Calu3 (cell line): ENCODE data around the gene NOP53. TPM values are rescaled to one million over a fixed set of nuclear protein-coding genes. Genes with fewer than 3 reads are reported as not detected.
"Not testable (repeated sequence)": the region's sequence is repeated elsewhere in the genome, so short reads cannot be mapped to it uniquely, and the experiment has no call there.

Experiments
- BruUV-seq: library from RNA; stranded (reverse); fragments of 400-500 nt; replicated peaks from 2 replicates; lab custom pipeline; 2021; lab: Mats Ljungman, UMichigan
- CTCF ChIA-PET: fragments of 300-600 bp; sonication (Branson Sonifier 250); formaldehyde crosslinking; loops from one replicate; lab custom pipeline; 2022; ENCODE audit warnings: antibody characterized with exemption; lab: Charles Lee
- DNase-seq: peaks from one replicate; pipeline ENCODE4 v3.0.0; 2022
- H3K27ac Mint-ChIP-seq: one replicate; pipeline ENCODE4 v1.8.0; 2022; ENCODE audit warnings: mixed read lengths; ENCODE audit not compliant: unreplicated experiment
- H3K27me3 Mint-ChIP-seq: one replicate; pipeline ENCODE4 v1.8.0; 2022; ENCODE audit warnings: mixed read lengths; ENCODE audit not compliant: unreplicated experiment
- H3K36me3 Mint-ChIP-seq: one replicate; pipeline ENCODE4 v1.8.0; 2022; ENCODE audit warnings: mild to moderate bottlenecking, moderate library complexity, mixed read lengths; ENCODE audit not compliant: insufficient read depth, unreplicated experiment
- H3K4me1 Mint-ChIP-seq: one replicate; pipeline ENCODE4 v1.8.0; 2022; ENCODE audit warnings: mild to moderate bottlenecking, low read depth, mixed read lengths; ENCODE audit not compliant: unreplicated experiment
- H3K4me3 Mint-ChIP-seq: one replicate; pipeline ENCODE4 v1.8.0; 2022; ENCODE audit warnings: mild to moderate bottlenecking, low read depth, moderate library complexity, mixed read lengths; ENCODE audit not compliant: unreplicated experiment
- H3K9me3 Mint-ChIP-seq: one replicate; pipeline ENCODE4 v1.8.0; 2022; ENCODE audit warnings: low read depth, mixed read lengths; ENCODE audit not compliant: unreplicated experiment
- CTCF ChIP-seq: fragments of 200-600 bp; IDR thresholded peaks from one replicate; pipeline ENCODE4 v1.8.0; 2022; ENCODE audit warnings: antibody characterized with exemption; ENCODE audit not compliant: unreplicated experiment
- intact Hi-C: fragments of 100-400 bp; cut with micrococcal nuclease; formaldehyde crosslinking; loops from one replicate; pipeline ENCODE4 v1.10.0; 2022; ENCODE audit not compliant: unreplicated experiment
- total RNA-seq: library from RNA; stranded (reverse); gene quantifications from 2 replicates; pipeline ENCODE4 v1.2.3, GENCODE V29; 2022

NOP53 gene
- total RNA-seq, 1 experiment from 2014 or later: 222 TPM

- H3K4me1 Mint-ChIP-seq: peaks cover 47% of the 10 kb centered on the region
- intact Hi-C loops: no loop called here
These were observed 34.3 kb downstream of the NOP53 start for GRCh38 chr19:47779524-47780214.

GRCh38 chr19:47780215-47780551 lies 34.8 kb downstream of the NOP53 start:
- peaks cover 83% of the 10 kb centered on the region for H3K36me3 Mint-ChIP-seq
- CTCF ChIA-PET: no interaction called here
- no peak for DNase-seq
- peak overlapping the region; percentile 99 for H3K27ac Mint-ChIP-seq
- peaks cover 47% of the 10 kb centered on the region for H3K4me1 Mint-ChIP-seq
- BruUV-seq: no TSS peak
- peak overlapping the region; percentile 99 for H3K4me3 Mint-ChIP-seq
- no peaks in the 10 kb centered on the region for H3K9me3 Mint-ChIP-seq
- no peaks in the 10 kb centered on the region for H3K27me3 Mint-ChIP-seq
- no peak for TF ChIP-seq CTCF
- intact Hi-C loops: no loop called here

More at GRCh38 chr19:47779524-47780214, 34.3 kb downstream of the NOP53 start:
- Mint-ChIP-seq H3K36me3 (peaks cover 78% of the 10 kb centered on the region), H3K4me3 (peak overlapping the region; percentile 99), H3K27ac (peak overlapping the region; percentile 99), H3K9me3 (no peaks in the 10 kb centered on the region), H3K27me3 (no peaks in the 10 kb centered on the region)
- DNase-seq: peak; percentile 31
- CTCF ChIA-PET: no interaction called here
- no peak for TF ChIP-seq CTCF
- BruUV-seq: no TSS peak

GRCh38 chr19:47781590-47782262 lies 36.4 kb downstream of the NOP53 start:
- no peaks in the 10 kb centered on the region for H3K27me3 Mint-ChIP-seq
- CTCF ChIA-PET: no interaction called here

DNA sequence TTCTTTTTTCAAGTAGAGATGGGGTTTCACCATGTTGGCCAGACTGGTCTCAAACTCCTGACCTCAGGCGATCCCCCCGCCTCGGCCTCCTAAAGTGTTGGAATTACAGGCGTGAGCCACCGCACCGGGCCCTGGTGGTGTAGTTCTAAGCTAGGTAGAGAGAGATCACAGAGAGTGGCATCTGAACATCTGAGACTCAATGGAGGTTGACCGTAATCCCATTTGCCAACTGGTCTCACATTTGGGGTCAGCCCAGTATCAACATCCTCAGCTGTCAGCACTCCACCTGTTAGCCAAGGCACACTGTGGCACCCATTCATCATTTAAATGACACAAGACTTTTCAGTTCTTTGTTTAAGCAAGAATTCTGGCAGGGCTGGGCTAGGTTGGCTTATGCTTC lies 41.2 kb downstream of the NOP53 start:
- intact Hi-C loops: no loop called here
- no peak for DNase-seq
- Mint-ChIP-seq H3K4me1 (peaks cover 16% of the 10 kb centered on the region), H3K27ac (no peak overlapping the region), H3K9me3 (no peaks in the 10 kb centered on the region), H3K4me3 (no peak overlapping the region), H3K36me3 (peaks cover 74% of the 10 kb centered on the region), H3K27me3 (no peaks in the 10 kb centered on the region)
- BruUV-seq: no TSS peak
- CTCF ChIA-PET: no interaction called here
- TF ChIP-seq CTCF: no peak

More at GRCh38 chr19:47781590-47782262, 36.4 kb downstream of the NOP53 start:
- H3K27ac Mint-ChIP-seq: peak overlapping the region; percentile 99
- BruUV-seq: no TSS peak
- H3K4me1 Mint-ChIP-seq: peaks cover 40% of the 10 kb centered on the region
- no peak for DNase-seq
- no peak for TF ChIP-seq CTCF
- no peaks in the 10 kb centered on the region for H3K9me3 Mint-ChIP-seq
- H3K36me3 Mint-ChIP-seq: peaks cover 94% of the 10 kb centered on the region
- H3K4me3 Mint-ChIP-seq: peak overlapping the region; percentile 99
- intact Hi-C loops: no loop called here

GRCh38 chr19:47787307-47787706 lies 42.0 kb downstream of the NOP53 start:
- intact Hi-C loops, H3K27me3 Mint-ChIP-seq, BruUV-seq, CTCF ChIA-PET, H3K4me3 Mint-ChIP-seq, H3K9me3 Mint-ChIP-seq, H3K27ac Mint-ChIP-seq, DNase-seq: not testable (repeated sequence)
- Mint-ChIP-seq H3K4me1 (peaks cover 13% of the 10 kb centered on the region), H3K36me3 (peaks cover 67% of the 10 kb centered on the region)

DNA sequence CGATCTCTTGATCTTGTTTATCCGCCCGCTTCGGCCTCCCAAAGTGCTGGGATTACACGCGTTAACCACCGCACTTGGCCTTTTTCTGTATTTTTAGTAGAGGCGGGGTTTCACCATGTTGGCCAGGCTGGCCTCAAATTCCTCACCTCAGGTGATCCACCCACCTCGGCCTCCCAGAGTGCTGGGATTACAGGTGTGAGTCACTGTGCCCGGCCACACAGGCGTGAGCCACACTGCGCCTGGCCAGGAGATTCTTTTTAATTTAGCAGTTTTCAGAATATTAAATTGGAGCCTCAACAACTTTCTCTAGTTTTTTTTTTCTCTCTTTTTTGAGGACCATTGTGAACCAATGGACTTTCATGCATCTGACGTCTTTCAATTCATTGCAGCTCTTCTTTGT lies 44.5 kb downstream of the NOP53 start:
- H3K9me3 Mint-ChIP-seq, H3K27me3 Mint-ChIP-seq, BruUV-seq, intact Hi-C loops: not testable (repeated sequence)
- peak; percentile 79 for DNase-seq
- Mint-ChIP-seq H3K4me1 (peaks cover 13% of the 10 kb centered on the region), H3K4me3 (peak overlapping the region; percentile 53), H3K27ac (peak overlapping the region; percentile 72), H3K36me3 (peaks cover 43% of the 10 kb centered on the region)
- CTCF ChIA-PET: interaction anchor here (0.8 to 1.2 kb wide), 4 partner anchors 10 to 76 kb away, joined by 3 to 6 read pairs (median 4); partner anchors contain the start of gene SELENOW
